HCT116 (cell line): Measurements from ENCODE around the gene RAI2. TPM values are rescaled to one million over a fixed set of nuclear protein-coding genes. Genes with fewer than 3 reads are reported as not detected.

Experiments
- ATAC-seq: fragments of 200-7000 bp; cut with Tn5 transposase; 2 replicates; pipeline ENCODE4 v1.9.1; 2020; ENCODE audit warnings: mild to moderate bottlenecking, moderate library complexity
- BruUV-seq: library from RNA; stranded (reverse); fragments of 400-500 nt; replicated peaks from 2 replicates; lab custom pipeline; 2021; lab: Mats Ljungman, UMichigan
- CTCF ChIA-PET: fragments of 300-600 bp; sonication (Branson Sonifier 250); formaldehyde crosslinking; loops from one replicate; lab custom pipeline; 2021; ENCODE audit warnings: antibody characterized with exemption; lab: Charles Lee
- POLR2A ChIA-PET: fragments of 300-600, 350-600 bp; sonication (Branson Sonifier 250); formaldehyde crosslinking; loops from one replicate; lab custom pipeline; 2021; ENCODE audit warnings: antibody characterized with exemption; lab: Charles Lee
- RAD21 ChIA-PET, 2 experiments: fragments of 300-600 bp; sonication (Branson Sonifier 250); formaldehyde crosslinking; loops; one replicate each; lab custom pipeline; 2023; ENCODE audit warnings: low total read pairs in 2 of 2; ENCODE audit not compliant: uncharacterized antibody in 2 of 2, unreplicated experiment in 2 of 2, low non-redundant PET in 1 of 2; lab: Charles Lee
- DNase-seq: peaks from one replicate; pipeline ENCODE4 v3.0.0-alpha.2; 2010; ENCODE audit warnings: low read depth, low spot score
- H2AFZ ChIP-seq: fragments of 200-600 bp; shearing (Covaris generic), sonication (generic); 2 replicates; pipeline ENCODE4 v1.6.1; 2017; ENCODE audit warnings: low read depth, mixed run types, mixed read lengths, antibody characterized with exemption, low read length; ENCODE audit not compliant: poor library complexity, severe bottlenecking
- H3K27ac ChIP-seq: 2 replicates; pipeline ENCODE4 v1.5.1; 2012; ENCODE audit warnings: low read depth, low read length
- H3K27me3 ChIP-seq: fragments of 200-600 bp; sonication (generic); 2 replicates; pipeline ENCODE4 v1.6.1; 2016; ENCODE audit warnings: mixed run types, low read length, mixed read lengths; ENCODE audit not compliant: insufficient read depth
- H3K36me3 ChIP-seq, 2 experiments: fragments of 200-500 bp in 1 of 2; fragments of 200-600 bp in 1 of 2; sonication (Bioruptor generic) in 1 of 2; sonication (generic) in 1 of 2; 2 replicates each; pipeline versions ENCODE4 v1.5.1 to v1.6.1; 2014 to 2016; ENCODE audit warnings: low read length in 2 of 2, inconsistent platforms in 1 of 2, mixed read lengths in 1 of 2, mixed run types in 1 of 2; ENCODE audit not compliant: insufficient read depth in 2 of 2, control insufficient read depth in 1 of 2
- H3K4me1 ChIP-seq, 2 experiments: fragments of 200-600 bp in 1 of 2; sonication (generic) in 1 of 2; 2 replicates each; pipeline versions ENCODE4 v1.5.1 to v1.6.1; 2012 to 2017; ENCODE audit warnings: low read length in 2 of 2, inconsistent platforms in 1 of 2, mild to moderate bottlenecking in 1 of 2, mixed read lengths in 1 of 2, mixed run types in 1 of 2, moderate library complexity in 1 of 2; ENCODE audit not compliant: insufficient read depth in 2 of 2, control insufficient read depth in 1 of 2
- H3K4me2 ChIP-seq: fragments of 200-600 bp; sonication (generic); 2 replicates; pipeline ENCODE4 v1.6.1; 2017; ENCODE audit warnings: mixed run types, low read length, mixed read lengths
- H3K4me3 ChIP-seq, 2 experiments: fragments of 200-600 bp in 1 of 2; sonication (generic) in 1 of 2; replicated peaks in 1 of 2; 2 replicates each; pipeline ENCODE4 v1.5.1; 2011 to 2016; ENCODE audit warnings: low read length in 2 of 2, control low read depth in 1 of 2, low read depth in 1 of 2, mild to moderate bottlenecking in 1 of 2, mixed read lengths in 1 of 2, mixed run types in 1 of 2
- H3K79me2 ChIP-seq: fragments of 200-600 bp; sonication (generic); 2 replicates; pipeline ENCODE4 v1.6.1; 2017; ENCODE audit warnings: mild to moderate bottlenecking, mixed run types, low read length, moderate library complexity, mixed read lengths; ENCODE audit not compliant: insufficient read depth
- H3K9ac ChIP-seq: fragments of 200-600 bp; sonication (generic); 2 replicates; pipeline ENCODE4 v1.6.1; 2016; ENCODE audit warnings: low read length, mixed read lengths
- H3K9me2 ChIP-seq: fragments of 200-600 bp; sonication (generic), shearing (Covaris generic); 2 replicates; pipeline ENCODE4 v1.6.1; 2017; ENCODE audit warnings: mixed run types, mild to moderate bottlenecking, moderate library complexity; ENCODE audit not compliant: insufficient read depth
- H3K9me3 ChIP-seq, 2 experiments: fragments of 200-500 bp in 1 of 2; fragments of 200-600 bp in 1 of 2; sonication (Bioruptor generic) in 1 of 2; sonication (generic) in 1 of 2; 2 replicates each; pipeline ENCODE4 v1.6.1; 2014 to 2017; ENCODE audit warnings: low read length in 2 of 2, mixed read lengths in 2 of 2, inconsistent platforms in 1 of 2, low read depth in 1 of 2, mild to moderate bottlenecking in 1 of 2, mixed run types in 1 of 2, moderate library complexity in 1 of 2; ENCODE audit not compliant: control insufficient read depth in 1 of 2, insufficient read depth in 1 of 2
- H4K20me1 ChIP-seq: fragments of 200-600 bp; sonication (generic), shearing (Covaris generic); 2 replicates; pipeline ENCODE4 v1.6.1; 2017; ENCODE audit warnings: mixed run types, mild to moderate bottlenecking, moderate library complexity; ENCODE audit not compliant: insufficient read depth
- CBX3 ChIP-seq: IDR thresholded peaks from 2 replicates; pipeline ENCODE4 v1.6.1; 2012; ENCODE audit warnings: low read depth
- EGR1 ChIP-seq: IDR thresholded peaks from 2 replicates; pipeline ENCODE4 v1.6.1; 2012; ENCODE audit warnings: low read depth
- JUND ChIP-seq: IDR thresholded peaks from 2 replicates; pipeline ENCODE4 v1.6.1; 2012
- POLR2AphosphoS5 ChIP-seq: IDR thresholded peaks from 2 replicates; pipeline ENCODE4 v1.6.1; 2011; ENCODE audit warnings: mild to moderate bottlenecking, low read depth, low read length, moderate library complexity
- SRF ChIP-seq: IDR thresholded peaks from 2 replicates; pipeline ENCODE4 v1.6.1; 2012; ENCODE audit warnings: low read depth
- TCF7L2 ChIP-seq: IDR thresholded peaks from 2 replicates; pipeline ENCODE4 v1.7.0; 2011; ENCODE audit warnings: borderline replicate concordance, inconsistent platforms; ENCODE audit not compliant: insufficient read depth, insufficient read length; ENCODE audit errors: extremely low read depth
- intact Hi-C: fragments of 100-400 bp; cut with micrococcal nuclease; formaldehyde crosslinking; loops from 2 replicates; pipeline ENCODE4 v1.10.0; 2022
- total RNA-seq: library from RNA; stranded (reverse); gene quantifications from one replicate; pipeline ENCODE4 v1.2.1, GENCODE V29; 2021; ENCODE audit not compliant: unreplicated experiment
- TF ChIP-seq, protein P1 (sequence below): IDR thresholded peaks from 2 replicates; pipeline ENCODE4 v1.6.1; 2011; ENCODE audit warnings: mild to moderate bottlenecking, low read length, moderate library complexity; ENCODE audit not compliant: insufficient replicate concordance; ENCODE audit errors: extremely low read depth

The RAI2 gene
- total RNA-seq, 1 experiment from 2014 or later = not detected

GRCh38 chrX:17828171-17828570 lies 32.9 kb downstream of the RAI2 start:
- Histone ChIP-seq H3K36me3 (no peaks in the 10 kb centered on the region), H3K79me2 (no peaks in the 10 kb centered on the region), H4K20me1 (no peaks in the 10 kb centered on the region), H3K4me2 (no peak overlapping the region), H3K27me3 (peaks cover 6% of the 10 kb centered on the region), H3K9me3 (no peaks in the 10 kb centered on the region), H3K9ac (no peak overlapping the region), H3K4me3 (no peak overlapping the region), H3K9me2 (no peaks in the 10 kb centered on the region), H3K4me1 (no peaks in the 10 kb centered on the region), H3K27ac (no peak overlapping the region), H2AFZ (no peak overlapping the region)
- no peak for ATAC-seq
- no peak for DNase-seq
- ChIA-PET RAD21 (no interaction called here), CTCF (no interaction called here), POLR2A (no interaction called here)
- TF ChIP-seq POLR2AphosphoS5 (no peak), TCF7L2 (no peak), SRF (no peak), EGR1 (no peak), JUND (no peak), CBX3 (no peak)
- TF ChIP-seq, protein P1, sequence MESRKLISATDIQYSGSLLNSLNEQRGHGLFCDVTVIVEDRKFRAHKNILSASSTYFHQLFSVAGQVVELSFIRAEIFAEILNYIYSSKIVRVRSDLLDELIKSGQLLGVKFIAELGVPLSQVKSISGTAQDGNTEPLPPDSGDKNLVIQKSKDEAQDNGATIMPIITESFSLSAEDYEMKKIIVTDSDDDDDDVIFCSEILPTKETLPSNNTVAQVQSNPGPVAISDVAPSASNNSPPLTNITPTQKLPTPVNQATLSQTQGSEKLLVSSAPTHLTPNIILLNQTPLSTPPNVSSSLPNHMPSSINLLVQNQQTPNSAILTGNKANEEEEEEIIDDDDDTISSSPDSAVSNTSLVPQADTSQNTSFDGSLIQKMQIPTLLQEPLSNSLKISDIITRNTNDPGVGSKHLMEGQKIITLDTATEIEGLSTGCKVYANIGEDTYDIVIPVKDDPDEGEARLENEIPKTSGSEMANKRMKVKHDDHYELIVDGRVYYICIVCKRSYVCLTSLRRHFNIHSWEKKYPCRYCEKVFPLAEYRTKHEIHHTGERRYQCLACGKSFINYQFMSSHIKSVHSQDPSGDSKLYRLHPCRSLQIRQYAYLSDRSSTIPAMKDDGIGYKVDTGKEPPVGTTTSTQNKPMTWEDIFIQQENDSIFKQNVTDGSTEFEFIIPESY = no peak
- TF ChIP-seq, all 23 proteins: peak for 0
- intact Hi-C loops = no loop called here
- BruUV-seq = no TSS peak
